Type B pancreatic cell (in vitro differentiated cells): ENCODE data around the gene TMEM18. TPM values are rescaled to one million over a fixed set of nuclear protein-coding genes. Genes with fewer than 3 reads are reported as not detected.

Experiments used
- DNase-seq: peaks from one replicate; pipeline ENCODE4 v3.0.0; 2021; ENCODE audit warnings: mixed read lengths; ENCODE audit not compliant: unreplicated experiment; ENCODE audit errors: extremely low spot score
- H3K27ac Mint-ChIP-seq: 2 replicates; pipeline ENCODE4 v1.8.0; 2021; ENCODE audit warnings: mild to moderate bottlenecking, mixed read lengths
- H3K27me3 Mint-ChIP-seq: 2 replicates; pipeline ENCODE4 v1.8.0; 2021; ENCODE audit warnings: mixed read lengths
- H3K36me3 Mint-ChIP-seq: 2 replicates; pipeline ENCODE4 v1.8.0; 2021; ENCODE audit warnings: mixed read lengths
- H3K4me1 Mint-ChIP-seq: one replicate; pipeline ENCODE4 v1.8.0; 2021; ENCODE audit warnings: mixed read lengths; ENCODE audit not compliant: unreplicated experiment
- H3K4me3 Mint-ChIP-seq: 2 replicates; pipeline ENCODE4 v1.8.0; 2021; ENCODE audit warnings: mild to moderate bottlenecking, mixed read lengths
- H3K9me3 Mint-ChIP-seq: 2 replicates; pipeline ENCODE4 v1.8.0; 2021; ENCODE audit warnings: mixed read lengths
- CTCF ChIP-seq: fragments of 200-600 bp; sonication (generic); conservative IDR thresholded peaks from 2 replicates; pipeline ENCODE4 v1.5.0; 2021; ENCODE audit warnings: antibody characterized with exemption, mild to moderate bottlenecking
- total RNA-seq: library from RNA; stranded (reverse); gene quantifications from 2 replicates; pipeline ENCODE4 v1.2.1, GENCODE V29; 2021; ENCODE audit warnings: low replicate concordance

Gene TMEM18
- total RNA-seq, 1 donor from 2014 or later: 27.4 TPM

GRCh38 chr2:647691-648231 lies 29.4 kb downstream of the TMEM18 start:
- Mint-ChIP-seq H3K27me3 (peaks cover 13% of the 10 kb centered on the region), H3K4me1 (peaks cover 13% of the 10 kb centered on the region), H3K36me3 (no peaks in the 10 kb centered on the region), H3K9me3 (no peaks in the 10 kb centered on the region), H3K4me3 (no peak overlapping the region), H3K27ac (no peak overlapping the region)
- TF ChIP-seq CTCF: no peak
- DNase-seq: peak; percentile 47

GRCh38 chr2:647003-647560 lies 30.1 kb downstream of the TMEM18 start:
- Mint-ChIP-seq H3K27ac (no peak overlapping the region), H3K4me1 (peaks cover 13% of the 10 kb centered on the region), H3K9me3 (no peaks in the 10 kb centered on the region), H3K36me3 (no peaks in the 10 kb centered on the region), H3K4me3 (no peak overlapping the region), H3K27me3 (peaks cover 13% of the 10 kb centered on the region)
- peak; percentile 45 for DNase-seq
- TF ChIP-seq CTCF: no peak

- Mint-ChIP-seq H3K27ac (no peak overlapping the region), H3K4me1 (no peaks in the 10 kb centered on the region), H3K36me3 (no peaks in the 10 kb centered on the region), H3K9me3 (no peaks in the 10 kb centered on the region), H3K4me3 (no peak overlapping the region), H3K27me3 (peaks cover 16% of the 10 kb centered on the region)
- no peak for TF ChIP-seq CTCF
- DNase-seq: no peak
These were observed 32.3 kb downstream of the TMEM18 start for GRCh38 chr2:644871-645270.

GRCh38 chr2:643761-644160 lies 33.4 kb downstream of the TMEM18 start:
- no peaks in the 10 kb centered on the region for H3K36me3 Mint-ChIP-seq
- no peaks in the 10 kb centered on the region for H3K9me3 Mint-ChIP-seq
- H3K4me3 Mint-ChIP-seq: no peak overlapping the region
- no peak for TF ChIP-seq CTCF
- DNase-seq: no peak
- peaks cover 16% of the 10 kb centered on the region for H3K27me3 Mint-ChIP-seq
- no peak overlapping the region for H3K27ac Mint-ChIP-seq
- no peaks in the 10 kb centered on the region for H3K4me1 Mint-ChIP-seq

- peaks cover 16% of the 10 kb centered on the region for H3K27me3 Mint-ChIP-seq
- TF ChIP-seq CTCF: no peak
- no peaks in the 10 kb centered on the region for H3K4me1 Mint-ChIP-seq
- no peak overlapping the region for H3K4me3 Mint-ChIP-seq
- no peaks in the 10 kb centered on the region for H3K36me3 Mint-ChIP-seq
- H3K27ac Mint-ChIP-seq: no peak overlapping the region
- H3K9me3 Mint-ChIP-seq: no peaks in the 10 kb centered on the region
- DNase-seq: peak; percentile 36
These were observed 33.9 kb downstream of the TMEM18 start for GRCh38 chr2:643334-643733.
